ENCODE data around the gene TUBD1.
"Not testable (repeated sequence)": the region's sequence is repeated elsewhere in the genome, so short reads cannot be mapped to it uniquely, and the experiment has no call there.

The TUBD1 gene

GRCh38 chr17:59874376-59874775 is 18.4 kb downstream of the TUBD1 start:
- Histone ChIP-seq H3K4me3 (ENCODE audit: insufficient read length, low read depth) (no peak overlapping the region), H3K4me1 (ENCODE audit: insufficient read depth, insufficient read length) (no peaks in the 10 kb centered on the region), H3K9me3 (ENCODE audit: insufficient read depth, low read length) (no peaks in the 10 kb centered on the region), H3K27me3 (ENCODE audit: insufficient read depth, insufficient read length) (no peaks in the 10 kb centered on the region), H3K36me3 (ENCODE audit: insufficient read depth, insufficient read length, low read length) (peaks cover 68% of the 10 kb centered on the region), H3K9ac (ENCODE audit: insufficient read length, low read depth) (no peak overlapping the region)
- TF ChIP-seq SUZ12 (IDR thresholded peaks at IDR 0.05; ENCODE audit: extremely low read depth, insufficient read depth, insufficient read length) = no peak
- TF ChIP-seq YY1 (IDR thresholded peaks at IDR 0.05; ENCODE audit: insufficient read depth, insufficient read length) = no peak
- TF ChIP-seq ZNF274 (IDR thresholded peaks at IDR 0.05; ENCODE audit: low read depth, low read length) = no peak
- no peak for DNase-seq (ENCODE audit: low read depth, low spot score)

- H3K9me3 ChIP-seq (ENCODE audit: insufficient read depth, low read length); H3K4me3 ChIP-seq (ENCODE audit: insufficient read length, low read depth); DNase-seq (ENCODE audit: low read depth, low spot score); H3K27me3 ChIP-seq (ENCODE audit: insufficient read depth, insufficient read length); H3K4me1 ChIP-seq (ENCODE audit: insufficient read depth, insufficient read length); H3K9ac ChIP-seq (ENCODE audit: insufficient read length, low read depth): not testable (repeated sequence)
- H3K36me3 ChIP-seq (ENCODE audit: insufficient read depth, insufficient read length, low read length) = peaks cover 62% of the 10 kb centered on the region
Measured at GRCh38 chr17:59873414-59873813, 19.3 kb downstream of the TUBD1 start.

- peaks cover 56% of the 10 kb centered on the region for H3K36me3 ChIP-seq (ENCODE audit: insufficient read depth, insufficient read length, low read length)
- no peaks in the 10 kb centered on the region for H3K27me3 ChIP-seq (ENCODE audit: insufficient read depth, insufficient read length)
- no peak for DNase-seq (ENCODE audit: low read depth, low spot score)
- no peak overlapping the region for H3K9ac ChIP-seq (ENCODE audit: insufficient read length, low read depth)
- H3K9me3 ChIP-seq (ENCODE audit: insufficient read depth, low read length) = no peaks in the 10 kb centered on the region
- TF ChIP-seq SUZ12 (IDR thresholded peaks at IDR 0.05; ENCODE audit: extremely low read depth, insufficient read depth, insufficient read length) = no peak
- no peak for TF ChIP-seq ZNF274 (IDR thresholded peaks at IDR 0.05; ENCODE audit: low read depth, low read length)
- TF ChIP-seq YY1 (IDR thresholded peaks at IDR 0.05; ENCODE audit: insufficient read depth, insufficient read length) = no peak
- peaks cover 2% of the 10 kb centered on the region for H3K4me1 ChIP-seq (ENCODE audit: insufficient read depth, insufficient read length)
- H3K4me3 ChIP-seq (ENCODE audit: insufficient read length, low read depth) = no peak overlapping the region
Measured at GRCh38 chr17:59872351-59872750, 20.4 kb downstream of the TUBD1 start.

GRCh38 chr17:59870482-59870881 is 22.3 kb downstream of the TUBD1 start:
- Histone ChIP-seq H3K4me1 (ENCODE audit: insufficient read depth, insufficient read length) (peaks cover 3% of the 10 kb centered on the region), H3K36me3 (ENCODE audit: insufficient read depth, insufficient read length, low read length) (peaks cover 50% of the 10 kb centered on the region), H3K27me3 (ENCODE audit: insufficient read depth, insufficient read length) (no peaks in the 10 kb centered on the region), H3K9ac (ENCODE audit: insufficient read length, low read depth) (no peak overlapping the region), H3K4me3 (ENCODE audit: insufficient read length, low read depth) (no peak overlapping the region), H3K9me3 (ENCODE audit: insufficient read depth, low read length) (no peaks in the 10 kb centered on the region)
- TF ChIP-seq ZNF274 (IDR thresholded peaks at IDR 0.05; ENCODE audit: low read depth, low read length) (no peak), SUZ12 (IDR thresholded peaks at IDR 0.05; ENCODE audit: extremely low read depth, insufficient read depth, insufficient read length) (no peak), YY1 (IDR thresholded peaks at IDR 0.05; ENCODE audit: insufficient read depth, insufficient read length) (no peak)
- DNase-seq (ENCODE audit: low read depth, low spot score) = no peak

- H3K27me3 ChIP-seq (ENCODE audit: insufficient read depth, insufficient read length) = no peaks in the 10 kb centered on the region
- TF ChIP-seq ZNF274 (IDR thresholded peaks at IDR 0.05; ENCODE audit: low read depth, low read length) (no peak), YY1 (IDR thresholded peaks at IDR 0.05; ENCODE audit: insufficient read depth, insufficient read length) (no peak), SUZ12 (IDR thresholded peaks at IDR 0.05; ENCODE audit: extremely low read depth, insufficient read depth, insufficient read length) (no peak)
- peaks cover 49% of the 10 kb centered on the region for H3K36me3 ChIP-seq (ENCODE audit: insufficient read depth, insufficient read length, low read length)
- H3K4me3 ChIP-seq (ENCODE audit: insufficient read length, low read depth) = no peak overlapping the region
- no peaks in the 10 kb centered on the region for H3K9me3 ChIP-seq (ENCODE audit: insufficient read depth, low read length)
- no peak overlapping the region for H3K9ac ChIP-seq (ENCODE audit: insufficient read length, low read depth)
- peaks cover 3% of the 10 kb centered on the region for H3K4me1 ChIP-seq (ENCODE audit: insufficient read depth, insufficient read length)
- no peak for DNase-seq (ENCODE audit: low read depth, low spot score)
Measured at GRCh38 chr17:59869941-59870218, 22.9 kb downstream of the TUBD1 start.

GRCh38 chr17:59863616-59864015 is 29.1 kb downstream of the TUBD1 start:
- Histone ChIP-seq H3K36me3 (ENCODE audit: insufficient read depth, insufficient read length, low read length) (peaks cover 65% of the 10 kb centered on the region), H3K4me3 (ENCODE audit: insufficient read length, low read depth) (no peak overlapping the region), H3K9me3 (ENCODE audit: insufficient read depth, low read length) (no peaks in the 10 kb centered on the region), H3K27me3 (ENCODE audit: insufficient read depth, insufficient read length) (no peaks in the 10 kb centered on the region), H3K9ac (ENCODE audit: insufficient read length, low read depth) (no peak overlapping the region), H3K4me1 (ENCODE audit: insufficient read depth, insufficient read length) (peaks cover 3% of the 10 kb centered on the region)
- TF ChIP-seq SUZ12 (IDR thresholded peaks at IDR 0.05; ENCODE audit: extremely low read depth, insufficient read depth, insufficient read length) (no peak), ZNF274 (IDR thresholded peaks at IDR 0.05; ENCODE audit: low read depth, low read length) (no peak), YY1 (IDR thresholded peaks at IDR 0.05; ENCODE audit: insufficient read depth, insufficient read length) (no peak)
- DNase-seq (ENCODE audit: low read depth, low spot score) = no peak

- Histone ChIP-seq H3K9me3 (ENCODE audit: insufficient read depth, low read length) (no peaks in the 10 kb centered on the region), H3K9ac (ENCODE audit: insufficient read length, low read depth) (no peak overlapping the region), H3K27me3 (ENCODE audit: insufficient read depth, insufficient read length) (no peaks in the 10 kb centered on the region), H3K4me3 (ENCODE audit: insufficient read length, low read depth) (no peak overlapping the region), H3K4me1 (ENCODE audit: insufficient read depth, insufficient read length) (no peaks in the 10 kb centered on the region), H3K36me3 (ENCODE audit: insufficient read depth, insufficient read length, low read length) (peaks cover 40% of the 10 kb centered on the region)
- DNase-seq (ENCODE audit: low read depth, low spot score) = no peak
- no peak for TF ChIP-seq ZNF274 (IDR thresholded peaks at IDR 0.05; ENCODE audit: low read depth, low read length)
- no peak for TF ChIP-seq YY1 (IDR thresholded peaks at IDR 0.05; ENCODE audit: insufficient read depth, insufficient read length)
- no peak for TF ChIP-seq SUZ12 (IDR thresholded peaks at IDR 0.05; ENCODE audit: extremely low read depth, insufficient read depth, insufficient read length)
Measured at GRCh38 chr17:59859444-59860025, 33.2 kb downstream of the TUBD1 start.

GRCh38 chr17:59858932-59859331 is 33.8 kb downstream of the TUBD1 start:
- no peak for DNase-seq (ENCODE audit: low read depth, low spot score)
- Histone ChIP-seq H3K4me3 (ENCODE audit: insufficient read length, low read depth) (no peak overlapping the region), H3K36me3 (ENCODE audit: insufficient read depth, insufficient read length, low read length) (peaks cover 36% of the 10 kb centered on the region), H3K9me3 (ENCODE audit: insufficient read depth, low read length) (no peaks in the 10 kb centered on the region), H3K9ac (ENCODE audit: insufficient read length, low read depth) (no peak overlapping the region), H3K4me1 (ENCODE audit: insufficient read depth, insufficient read length) (no peaks in the 10 kb centered on the region), H3K27me3 (ENCODE audit: insufficient read depth, insufficient read length) (no peaks in the 10 kb centered on the region)
- no peak for TF ChIP-seq ZNF274 (IDR thresholded peaks at IDR 0.05; ENCODE audit: low read depth, low read length)
- TF ChIP-seq YY1 (IDR thresholded peaks at IDR 0.05; ENCODE audit: insufficient read depth, insufficient read length) = no peak
- TF ChIP-seq SUZ12 (IDR thresholded peaks at IDR 0.05; ENCODE audit: extremely low read depth, insufficient read depth, insufficient read length) = no peak

Data from NT2/D1 (cell line).